ENCODE results near the gene NT5C1A. TPM values are rescaled to one million over a fixed set of nuclear protein-coding genes. Genes with fewer than 3 reads are reported as not detected.

Gene NT5C1A
- total RNA-seq, 1 experiment from 2014 or later = not detected

GRCh38 chr1:39675220-39675619 lies 3.3 kb upstream of the NT5C1A start:
- Histone ChIP-seq H3K79me1 (ENCODE audit: insufficient read depth, low read depth, low read length, poor library complexity, severe bottlenecking) (no peaks in the 10 kb centered on the region), H2AK5ac (ENCODE audit: insufficient read length, low read length) (no peak overlapping the region), H4K8ac (replicated peaks; ENCODE audit: insufficient read length, low read depth, low read length) (no peak overlapping the region), H3K4me2 (ENCODE audit: insufficient read depth, insufficient read length, low read length) (no peak overlapping the region), H2BK20ac (ENCODE audit: low read depth, low read length, poor library complexity, severe bottlenecking) (no peak overlapping the region), H2BK15ac (ENCODE audit: low read depth, low read length) (no peak overlapping the region), H3K18ac (ENCODE audit: insufficient read length, low read depth, low read length) (no peak overlapping the region), H3K4ac (ENCODE audit: low read depth, low read length) (no peak overlapping the region), H3K14ac (ENCODE audit: insufficient read depth, low read length) (no peak overlapping the region), H3K23ac (ENCODE audit: insufficient read length, low read depth, low read length) (no peak overlapping the region), H3K9me3 (ENCODE audit: control insufficient read depth, low read depth, low read length) (no peaks in the 10 kb centered on the region), H3K27me3 (ENCODE audit: insufficient read depth, low read length) (peaks cover 77% of the 10 kb centered on the region), H2BK12ac (ENCODE audit: insufficient read length, low read depth, low read length) (no peak overlapping the region), H3K23me2 (ENCODE audit: insufficient read length, low read depth, low read length, poor library complexity, severe bottlenecking) (peaks cover 7% of the 10 kb centered on the region), H2AFZ (ENCODE audit: low read length) (no peak overlapping the region), H3K4me1 (ENCODE audit: insufficient read depth, low read length) (no peaks in the 10 kb centered on the region), H3T11ph (ENCODE audit: low read length) (no peak overlapping the region), H4K91ac (ENCODE audit: insufficient read length, low read depth, low read length) (no peak overlapping the region), H4K20me1 (ENCODE audit: control insufficient read depth, insufficient read depth, insufficient read length) (no peaks in the 10 kb centered on the region), H3K79me2 (ENCODE audit: insufficient read depth, low read length) (no peaks in the 10 kb centered on the region), H3K56ac (ENCODE audit: insufficient read length, low read depth, low read length) (no peak overlapping the region), H4K5ac (ENCODE audit: insufficient read length, low read depth, low read length) (no peak overlapping the region), H2BK120ac (ENCODE audit: low read depth, low read length, poor library complexity, severe bottlenecking) (no peak overlapping the region), H3K27ac (ENCODE audit: insufficient read length, low read depth, low read length) (no peak overlapping the region), H2BK5ac (ENCODE audit: insufficient read length, low read length) (no peak overlapping the region), H3K9ac (ENCODE audit: extremely low read depth, insufficient read length, low read length) (no peak overlapping the region)
- Mint-ChIP-seq H3K4me1 (peaks cover 0 to 9% of the 10 kb centered on the region in 2 experiments; a peak in 2 of 4 replicates), H3K9me3 (no peaks in the 10 kb centered on the region), H3K36me3 (ENCODE audit: insufficient read depth in 1 of 3, low read depth in 3 of 3) (no peaks in the 10 kb centered on the region; a peak in 1 of 7 replicates), H3K27me3 (ENCODE audit: low read depth) (peaks cover 99% of the 10 kb centered on the region), H3K27ac (no peak overlapping the region), H3K4me3 (no peak overlapping the region)
- TF ChIP-seq CTCF (conservative IDR thresholded peaks at IDR 0.05) = no peak
- no peak for DNase-seq
- WGBS (ENCODE audit: extremely low coverage, insufficient read length, low lambda C conversion rate) = no CpG with 5 or more reads among the region's 1 CpG
